Measurements from ENCODE around the gene FAM13A. TPM values are rescaled to one million over a fixed set of nuclear protein-coding genes. Genes with fewer than 3 reads are reported as not detected.

The FAM13A gene
- total and polyA plus RNA-seq, 2 of the 8 experiments (the other 6 are each of a cell fraction or from before 2014, with no cell fraction given) = 7.1 to 16.5 TPM

DNA sequence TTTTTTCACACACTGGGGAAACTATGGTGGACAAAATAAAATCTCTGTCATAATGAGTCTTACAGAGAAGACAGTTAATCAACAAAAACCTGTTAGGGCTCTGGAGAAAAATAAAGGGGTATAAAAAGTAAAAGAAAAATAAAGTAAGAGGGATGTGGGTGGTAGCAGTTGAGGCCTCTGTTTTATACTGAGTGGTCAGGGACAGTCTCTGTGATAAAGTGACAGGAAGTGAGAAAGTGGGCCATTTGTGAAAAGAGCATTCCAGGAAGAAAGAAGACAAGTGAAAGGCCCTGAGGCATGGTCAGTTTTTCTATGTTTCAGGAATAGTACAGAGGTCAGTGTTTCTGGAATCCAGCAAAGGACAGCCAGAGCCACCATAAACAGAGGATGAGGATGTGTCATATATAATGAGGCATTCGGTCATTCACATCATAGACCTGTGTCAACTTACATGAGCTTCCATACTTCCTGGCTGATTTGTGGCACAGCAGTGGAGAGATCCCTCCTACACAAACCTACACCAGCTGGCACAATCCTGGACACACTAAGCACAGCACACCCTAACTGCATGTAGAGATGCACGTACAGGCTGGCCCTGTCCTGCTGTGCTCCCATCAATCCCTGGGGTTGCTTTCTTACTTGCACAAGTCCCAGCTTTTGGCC, 295.0 kb downstream of the FAM13A start:
- Histone ChIP-seq H4K91ac (replicated peaks; ENCODE audit: insufficient read length, low read length) (no peak overlapping the region), H3K27me3 (replicated peaks in 1 of 4; ENCODE audit: control insufficient read depth in 3 of 4, extremely low read depth in 1 of 4, insufficient read depth in 3 of 4, low read length in 3 of 4) (no peaks in the 10 kb centered on the region), H2BK15ac (ENCODE audit: low read length) (no peak overlapping the region), H3K4ac (replicated peaks; ENCODE audit: insufficient read length, low read depth, low read length) (no peak overlapping the region), H3K9me3 (ENCODE audit: insufficient read depth in 2 of 2, low read depth in 1 of 2, low read length in 1 of 2) (no peaks in the 10 kb centered on the region), H3K23me2 (ENCODE audit: low read depth, low read length) (no peaks in the 10 kb centered on the region), H4K8ac (ENCODE audit: extremely low read depth, insufficient read depth, low read length) (no peak overlapping the region), H3K79me1 (ENCODE audit: low read depth, low read length) (no peaks in the 10 kb centered on the region), H3K9ac (replicated peaks in 1 of 4; ENCODE audit: extremely low read depth in 1 of 4, low read depth in 3 of 4, low read length in 3 of 4) (no peak overlapping the region), H3K4me2 (ENCODE audit: insufficient read depth in 1 of 2, low read depth in 2 of 2, low read length in 2 of 2) (no peak overlapping the region), H2AK5ac (ENCODE audit: low read depth, low read length) (no peak overlapping the region), H3K36me3 (ENCODE audit: control insufficient read depth in 2 of 4, insufficient read depth in 4 of 4, low read length in 3 of 4) (no peaks in the 10 kb centered on the region), H3K56ac (replicated peaks; ENCODE audit: insufficient read length, low read depth, low read length) (no peak overlapping the region), H2AFZ (ENCODE audit: low read length) (no peak overlapping the region), H3K4me3 (ENCODE audit: extremely low read depth in 1 of 4, insufficient read depth in 2 of 4, low read depth in 3 of 4, low read length in 4 of 4) (no peak overlapping the region), H2BK120ac (replicated peaks; ENCODE audit: low read depth, low read length) (no peak overlapping the region), H3K18ac (ENCODE audit: extremely low read depth, low read length) (no peak overlapping the region), H2BK5ac (ENCODE audit: low read depth, low read length) (0 out of 2 replicates have a peak overlapping the region, but pooled peaks have one; percentile 41), H3K27ac (ENCODE audit: low read depth, low read length) (no peak overlapping the region), H4K20me1 (replicated peaks in 1 of 2; ENCODE audit: control insufficient read depth in 1 of 2, insufficient read depth in 2 of 2, low read length in 2 of 2) (peaks cover 0 to 3% of the 10 kb centered on the region in 2 experiments), H2BK20ac (ENCODE audit: low read length) (no peak overlapping the region), H3K4me1 (replicated peaks in 1 of 4; ENCODE audit: control insufficient read depth in 3 of 4, insufficient read depth in 4 of 4, low read length in 3 of 4) (peaks cover 3 to 11% (median 8%) of the 10 kb centered on the region in 4 experiments; a peak in 4 of 7 replicates), H3K14ac (ENCODE audit: insufficient read length) (no peak overlapping the region), H3K23ac (ENCODE audit: insufficient read length) (no peak overlapping the region), H4K5ac (ENCODE audit: insufficient read length, low read depth, low read length) (no peak overlapping the region), H2BK12ac (ENCODE audit: low read depth, low read length) (peak overlapping the region; percentile 71; the same call in 1 of the 2 replicates), H3K79me2 (ENCODE audit: control insufficient read depth in 1 of 2, insufficient read depth in 2 of 2, low read length in 2 of 2) (no peaks in the 10 kb centered on the region)
- WGBS, 2 experiments (ENCODE audit: extremely low coverage in 1 of 2, insufficient coverage in 1 of 2, insufficient read length in 1 of 2, insufficient replicate concordance in 2 of 2, low coverage in 1 of 2, low lambda C conversion rate in 2 of 2, missing lambda C conversion rate in 1 of 2) = 92% methylated on average over 2 of the region's 2 CpGs; no CpG with 5 or more reads in 1 of the 2 experiments
- FAIRE-seq = no peak
- no peak for DNase-seq (ENCODE audit: low read depth in 1 of 2, low spot score in 2 of 2)
- ChIA-PET CTCF (ENCODE audit: partially characterized antibody) (no interaction called here), POLR2A (ENCODE audit: partially characterized antibody) (no interaction called here)
- TF ChIP-seq RBBP5 (IDR thresholded peaks at IDR 0.05; ENCODE audit: borderline replicate concordance, low read depth, low read length) (no peak), POU5F1 (IDR thresholded peaks at IDR 0.05; ENCODE audit: low read depth, low read length) (no peak), BCL11A (IDR thresholded peaks at IDR 0.05; ENCODE audit: low read depth in 2 of 2, low read length in 2 of 2) (no peak)

Measured in H1 (cell line).